NOMO-1 (cell line): ENCODE results near the gene LRP1.

Source experiments
- DNase-seq, 2 experiments: peaks; one replicate each; lab custom pipeline; 2025; ENCODE audit not compliant: unreplicated experiment in 2 of 2; lab: John Stamatoyannopoulos, UW

LRP1 gene

DNA sequence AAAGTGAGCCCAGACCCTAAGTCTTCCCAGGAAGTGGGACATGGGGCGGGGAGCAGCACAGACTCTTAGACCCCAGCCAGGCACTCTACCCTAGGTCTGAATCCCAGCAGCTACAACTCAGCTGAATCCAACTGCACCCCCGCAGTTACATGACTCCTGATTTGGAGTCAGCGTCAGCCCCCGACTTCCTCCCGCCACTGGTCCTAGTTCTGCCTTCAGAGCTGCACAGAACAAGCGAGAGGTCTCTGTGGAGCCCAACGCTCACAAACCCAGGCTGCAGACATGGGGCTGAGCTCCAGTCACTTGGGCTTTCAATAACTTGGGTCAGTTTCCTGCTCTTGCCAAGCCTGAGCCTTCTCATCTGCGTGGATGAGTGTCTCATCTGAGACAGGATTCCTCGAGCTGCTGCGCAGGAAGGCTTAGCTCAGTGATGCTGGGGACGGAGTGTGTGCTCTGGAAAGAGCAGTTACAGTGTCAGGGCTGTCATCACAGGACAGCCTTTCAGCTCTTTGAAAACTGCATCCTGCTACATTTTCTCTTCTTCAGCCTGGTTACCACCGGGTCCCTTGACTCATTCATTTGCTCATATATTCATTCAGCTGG lies 57.7 kb downstream of the LRP1 start:
- no peak for DNase-seq

- DNase-seq: no peak
These were observed 59.2 kb downstream of the LRP1 start for GRCh38 chr12:57187222-57188089.

GRCh38 chr12:57188090-57188425 lies 59.8 kb downstream of the LRP1 start:
- DNase-seq: no peak

DNA sequence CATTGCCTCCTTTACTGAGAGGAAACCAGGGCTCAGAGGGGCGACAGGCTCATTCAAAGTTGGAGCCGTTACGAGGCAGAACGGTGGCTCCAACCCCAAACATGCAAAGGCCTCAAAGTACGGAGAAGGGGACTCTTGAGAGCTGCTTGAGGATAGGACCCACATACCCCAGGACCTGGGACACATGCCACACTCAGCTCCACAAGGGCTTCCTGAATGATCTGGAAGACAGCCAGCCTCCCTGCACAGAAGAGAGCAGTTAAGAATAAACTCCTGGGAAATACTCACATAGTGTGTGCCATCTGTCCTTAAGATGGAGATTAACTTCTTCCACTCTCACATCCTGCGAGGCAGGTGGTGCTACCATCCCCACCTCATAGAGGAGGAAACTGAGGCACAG lies 61.8 kb downstream of the LRP1 start:
- DNase-seq: no peak

DNA sequence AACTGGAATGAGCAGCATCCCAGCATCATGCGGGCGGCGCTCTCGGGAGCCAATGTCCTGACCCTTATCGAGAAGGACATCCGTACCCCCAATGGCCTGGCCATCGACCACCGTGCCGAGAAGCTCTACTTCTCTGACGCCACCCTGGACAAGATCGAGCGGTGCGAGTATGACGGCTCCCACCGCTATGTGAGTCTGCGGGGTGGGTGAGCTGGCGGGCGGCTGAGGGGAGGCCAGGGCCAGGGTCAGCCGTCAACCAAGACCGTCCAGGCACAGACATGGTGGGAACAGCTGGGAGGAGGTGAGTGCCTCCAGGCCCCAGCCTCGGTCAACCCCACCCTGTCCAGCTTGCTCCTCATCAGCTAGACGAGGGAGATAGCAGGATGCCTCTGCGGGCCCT lies 62.5 kb downstream of the LRP1 start:
- no peak for DNase-seq

DNA sequence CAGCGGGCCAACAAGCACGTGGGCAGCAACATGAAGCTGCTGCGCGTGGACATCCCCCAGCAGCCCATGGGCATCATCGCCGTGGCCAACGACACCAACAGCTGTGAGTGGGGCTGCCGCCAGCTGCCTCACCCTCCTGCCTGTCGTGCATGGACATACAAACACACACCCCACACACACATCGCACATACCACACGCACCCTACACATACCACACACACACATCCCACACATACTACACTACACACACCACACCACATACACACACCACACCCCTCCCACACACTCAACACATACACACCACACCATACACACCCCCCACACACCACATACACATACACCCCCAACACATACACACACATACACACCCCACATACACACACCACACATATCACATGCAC lies 63.1 kb downstream of the LRP1 start:
- no peak for DNase-seq

GRCh38 chr12:57192920-57193319 lies 64.6 kb downstream of the LRP1 start:
- DNase-seq: no peak

DNA sequence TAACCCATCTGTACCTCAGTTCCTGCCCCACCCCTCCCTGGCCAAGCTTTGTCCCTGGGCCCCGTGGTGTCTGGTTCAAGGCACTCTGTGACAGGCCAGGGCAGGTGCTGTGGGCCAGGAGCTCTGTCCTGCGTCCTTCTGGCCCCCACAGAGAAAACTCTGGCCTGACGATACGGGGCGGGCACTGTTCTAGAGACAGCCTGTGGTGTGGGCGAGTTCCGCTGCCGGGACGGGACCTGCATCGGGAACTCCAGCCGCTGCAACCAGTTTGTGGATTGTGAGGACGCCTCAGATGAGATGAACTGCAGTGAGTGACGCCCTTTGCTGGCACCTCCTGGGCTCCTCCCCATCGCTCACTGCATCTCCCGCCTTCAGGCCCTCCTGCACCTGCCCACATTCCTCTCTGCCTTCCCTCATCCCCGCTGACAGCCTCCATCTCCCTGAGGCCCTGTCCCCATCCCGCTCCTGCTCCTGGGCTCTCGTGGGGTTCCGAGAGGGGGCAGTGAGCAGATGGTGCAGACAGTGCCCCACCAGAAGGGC lies 65.5 kb downstream of the LRP1 start:
- DNase-seq: no peak

GRCh38 chr12:57194253-57194652 lies 66.0 kb downstream of the LRP1 start:
- no peak for DNase-seq

DNA sequence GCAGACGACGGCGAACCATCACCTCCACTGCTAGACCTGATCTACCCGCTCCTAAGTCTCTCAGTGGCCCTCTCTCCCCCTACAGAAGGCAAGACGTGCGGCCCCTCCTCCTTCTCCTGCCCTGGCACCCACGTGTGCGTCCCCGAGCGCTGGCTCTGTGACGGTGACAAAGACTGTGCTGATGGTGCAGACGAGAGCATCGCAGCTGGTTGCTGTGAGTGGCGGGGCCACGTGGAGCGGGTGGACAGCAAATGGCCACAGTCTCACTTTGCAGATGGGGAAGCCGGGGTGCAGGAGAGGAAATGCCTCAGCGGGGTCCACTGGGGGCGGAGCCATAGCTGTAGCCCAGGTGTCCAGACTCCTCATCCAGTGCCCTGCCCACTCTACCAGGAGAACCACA lies 66.9 kb downstream of the LRP1 start:
- DNase-seq: no peak

DNA sequence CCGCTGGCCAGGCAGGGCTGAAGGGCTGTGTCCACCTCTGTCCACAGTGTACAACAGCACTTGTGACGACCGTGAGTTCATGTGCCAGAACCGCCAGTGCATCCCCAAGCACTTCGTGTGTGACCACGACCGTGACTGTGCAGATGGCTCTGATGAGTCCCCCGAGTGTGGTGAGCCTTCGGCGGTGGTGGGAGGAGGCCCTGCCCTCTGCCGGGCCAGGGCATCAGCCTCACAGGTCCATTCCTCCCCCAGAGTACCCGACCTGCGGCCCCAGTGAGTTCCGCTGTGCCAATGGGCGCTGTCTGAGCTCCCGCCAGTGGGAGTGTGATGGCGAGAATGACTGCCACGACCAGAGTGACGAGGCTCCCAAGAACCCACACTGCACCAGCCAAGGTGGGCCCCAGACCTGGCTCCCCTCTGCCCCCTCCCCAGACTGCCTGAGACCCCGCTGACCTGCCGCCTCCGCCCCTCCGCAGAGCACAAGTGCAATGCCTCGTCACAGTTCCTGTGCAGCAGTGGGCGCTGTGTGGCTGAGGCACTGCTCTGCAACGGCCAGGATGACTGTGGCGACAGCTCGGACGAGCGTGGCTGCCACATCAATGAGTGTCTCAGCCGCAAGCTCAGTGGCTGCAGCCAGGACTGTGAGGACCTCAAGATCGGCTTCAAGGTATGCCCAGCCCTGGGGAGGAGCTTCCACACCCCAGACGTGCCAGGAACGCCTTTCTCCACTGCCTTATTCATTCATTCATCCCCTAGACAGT lies 67.5 kb downstream of the LRP1 start:
- DNase-seq: no peak

- DNase-seq: no peak
These were observed 68.2 kb downstream of the LRP1 start for GRCh38 chr12:57196439-57196838.

- DNase-seq: no peak
These were observed 68.7 kb downstream of the LRP1 start for GRCh38 chr12:57196956-57197355.

GRCh38 chr12:57198329-57198728 lies 70.0 kb downstream of the LRP1 start:
- no peak for DNase-seq

DNA sequence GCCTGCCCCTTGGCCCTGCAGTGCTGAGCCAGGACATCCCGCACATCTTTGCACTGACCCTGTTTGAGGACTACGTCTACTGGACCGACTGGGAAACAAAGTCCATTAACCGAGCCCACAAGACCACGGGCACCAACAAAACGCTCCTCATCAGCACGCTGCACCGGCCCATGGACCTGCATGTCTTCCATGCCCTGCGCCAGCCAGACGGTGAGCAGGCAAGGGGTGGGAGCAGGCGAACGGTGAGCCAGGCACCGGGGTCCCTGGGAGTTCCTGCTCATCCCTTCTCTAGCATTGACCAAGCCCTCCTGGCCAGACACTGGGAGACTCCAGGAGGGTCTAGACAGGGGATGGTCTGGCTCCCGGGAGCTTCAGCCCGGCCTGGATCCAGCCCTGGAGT lies 70.9 kb downstream of the LRP1 start:
- DNase-seq: no peak

GRCh38 chr12:57200497-57200896 lies 72.2 kb downstream of the LRP1 start:
- DNase-seq: no peak

GRCh38 chr12:57201219-57201618 lies 72.9 kb downstream of the LRP1 start:
- DNase-seq: no peak

- DNase-seq: no peak
These were observed 73.3 kb downstream of the LRP1 start for GRCh38 chr12:57201631-57202030.

- no peak for DNase-seq
These were observed 74.0 kb downstream of the LRP1 start for GRCh38 chr12:57202321-57202720.

GRCh38 chr12:57203201-57203600 lies 74.9 kb downstream of the LRP1 start:
- no peak for DNase-seq

GRCh38 chr12:57203791-57204190 lies 75.5 kb downstream of the LRP1 start:
- no peak for DNase-seq

DNA sequence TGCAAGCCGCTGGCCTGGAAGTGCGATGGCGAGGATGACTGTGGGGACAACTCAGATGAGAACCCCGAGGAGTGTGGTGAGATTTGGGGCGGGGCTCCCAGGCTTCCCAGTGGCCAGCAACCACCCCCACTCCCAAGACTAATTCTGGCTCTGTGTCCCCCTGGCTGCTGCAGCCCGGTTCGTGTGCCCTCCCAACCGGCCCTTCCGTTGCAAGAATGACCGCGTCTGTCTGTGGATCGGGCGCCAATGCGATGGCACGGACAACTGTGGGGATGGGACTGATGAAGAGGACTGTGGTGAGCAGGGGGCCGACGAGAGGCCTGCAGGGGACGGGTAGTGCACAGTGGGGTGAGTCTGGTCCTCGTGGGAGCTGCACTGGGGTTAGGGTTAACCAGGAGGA lies 76.2 kb downstream of the LRP1 start:
- no peak for DNase-seq
